ENCODE data around the gene P3H3. TPM values are rescaled to one million over a fixed set of nuclear protein-coding genes. Genes with fewer than 3 reads are reported as not detected.

P3H3 gene
- total RNA-seq, 1 donor from 2014 or later, result not detected

DNA sequence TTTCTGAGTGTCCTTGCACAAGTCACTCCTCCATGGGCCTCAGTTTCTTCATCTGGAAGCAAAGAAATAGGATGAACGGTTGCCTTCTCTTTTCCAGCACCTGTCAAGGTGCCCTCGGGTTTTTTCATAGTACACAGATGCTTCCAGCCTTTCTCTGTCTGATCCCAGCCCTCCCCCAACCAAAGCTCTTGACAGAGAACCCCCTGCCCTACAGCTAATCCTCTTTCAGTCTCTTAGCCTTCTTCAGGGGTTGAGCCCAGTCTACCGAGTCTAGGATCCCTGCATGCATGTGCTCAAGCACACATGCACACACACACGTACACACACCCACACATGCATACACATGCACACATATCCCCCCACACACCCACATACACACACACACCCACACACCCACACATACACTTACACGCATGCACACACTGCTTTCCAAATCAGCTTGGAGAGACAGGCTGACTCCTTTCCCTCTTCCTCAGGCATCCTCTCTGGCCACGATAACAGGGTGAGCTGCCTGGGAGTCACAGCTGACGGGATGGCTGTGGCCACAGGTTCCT, 18.2 kb downstream of the P3H3 start:
- Mint-ChIP-seq H3K4me3 (no peak overlapping the region), H3K27ac (no peak overlapping the region), H3K4me1 (peaks cover 15% of the 10 kb centered on the region), H3K27me3 (no peaks in the 10 kb centered on the region), H3K9me3 (no peaks in the 10 kb centered on the region), H3K36me3 (ENCODE audit: low read depth) (no peaks in the 10 kb centered on the region)
- ChIA-PET CTCF (no interaction called here), POLR2A (no interaction called here)
- ATAC-seq (ENCODE audit: low read depth) (no peak), DNase-seq (no peak)
- TF ChIP-seq, protein P1, sequence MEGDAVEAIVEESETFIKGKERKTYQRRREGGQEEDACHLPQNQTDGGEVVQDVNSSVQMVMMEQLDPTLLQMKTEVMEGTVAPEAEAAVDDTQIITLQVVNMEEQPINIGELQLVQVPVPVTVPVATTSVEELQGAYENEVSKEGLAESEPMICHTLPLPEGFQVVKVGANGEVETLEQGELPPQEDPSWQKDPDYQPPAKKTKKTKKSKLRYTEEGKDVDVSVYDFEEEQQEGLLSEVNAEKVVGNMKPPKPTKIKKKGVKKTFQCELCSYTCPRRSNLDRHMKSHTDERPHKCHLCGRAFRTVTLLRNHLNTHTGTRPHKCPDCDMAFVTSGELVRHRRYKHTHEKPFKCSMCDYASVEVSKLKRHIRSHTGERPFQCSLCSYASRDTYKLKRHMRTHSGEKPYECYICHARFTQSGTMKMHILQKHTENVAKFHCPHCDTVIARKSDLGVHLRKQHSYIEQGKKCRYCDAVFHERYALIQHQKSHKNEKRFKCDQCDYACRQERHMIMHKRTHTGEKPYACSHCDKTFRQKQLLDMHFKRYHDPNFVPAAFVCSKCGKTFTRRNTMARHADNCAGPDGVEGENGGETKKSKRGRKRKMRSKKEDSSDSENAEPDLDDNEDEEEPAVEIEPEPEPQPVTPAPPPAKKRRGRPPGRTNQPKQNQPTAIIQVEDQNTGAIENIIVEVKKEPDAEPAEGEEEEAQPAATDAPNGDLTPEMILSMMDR (IDR thresholded peaks at IDR 0.05), result no peak
- intact Hi-C loops (cut with micrococcal nuclease), result no loop called here

DNA sequence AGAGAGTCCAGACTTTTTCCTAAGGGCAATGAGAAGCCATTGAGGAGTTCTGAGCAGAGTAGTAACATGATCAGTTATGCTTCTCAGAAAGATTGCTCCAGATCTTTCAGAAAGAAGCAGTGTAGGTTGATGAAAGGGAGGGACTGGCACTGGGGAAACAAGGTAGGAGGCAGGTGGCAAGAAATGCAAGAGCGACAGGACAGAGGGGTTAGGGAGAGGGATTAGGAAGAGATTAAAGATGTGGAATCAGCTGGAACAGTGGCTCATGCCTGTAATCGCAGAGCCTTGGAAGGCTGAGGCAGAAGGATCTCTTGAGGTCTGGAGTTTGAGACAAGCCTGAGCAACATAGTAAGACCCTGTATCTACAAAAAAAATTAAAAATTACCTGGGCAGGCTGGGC, 19.5 kb downstream of the P3H3 start:
- Mint-ChIP-seq H3K9me3 (no peaks in the 10 kb centered on the region), H3K4me3 (no peak overlapping the region), H3K27ac (no peak overlapping the region), H3K27me3 (no peaks in the 10 kb centered on the region), H3K4me1 (peaks cover 18% of the 10 kb centered on the region), H3K36me3 (ENCODE audit: low read depth) (peaks cover 6% of the 10 kb centered on the region)
- ATAC-seq (ENCODE audit: low read depth) (no peak), DNase-seq (no peak)
- POLR2A ChIA-PET, result interaction anchor here (0.5 kb wide), 1 partner anchor 60 kb away, joined by 3 read pairs; no protein-coding TSS in a partner anchor
- TF ChIP-seq, protein P1 (IDR thresholded peaks at IDR 0.05), result no peak
- intact Hi-C loops (cut with micrococcal nuclease), result no loop called here
- CTCF ChIA-PET, result no interaction called here

DNA sequence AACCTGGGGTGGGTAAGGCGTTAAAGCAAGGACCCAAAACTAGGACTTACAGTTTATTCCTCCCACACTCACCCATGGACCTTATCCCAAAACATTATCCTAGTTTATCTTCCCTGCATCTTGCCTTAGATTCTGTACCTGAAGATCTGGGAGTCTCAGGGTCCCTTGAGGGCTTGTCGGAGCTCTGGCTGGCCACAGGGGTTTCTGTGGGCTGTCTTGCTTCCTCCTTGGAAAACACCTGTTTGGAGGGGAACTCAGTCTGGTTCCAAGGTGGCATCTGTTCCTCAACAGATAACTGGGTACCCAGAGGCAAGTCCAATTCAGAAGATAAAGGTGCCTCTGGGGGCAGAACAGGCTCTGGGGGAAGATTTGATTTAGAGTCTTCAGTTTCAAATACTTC, 21.2 kb downstream of the P3H3 start:
- H3K36me3 Mint-ChIP-seq (ENCODE audit: low read depth), result peaks cover 11% of the 10 kb centered on the region
- no peak for ATAC-seq (ENCODE audit: low read depth)
- no peak for DNase-seq
- ChIA-PET CTCF (no interaction called here), POLR2A (interaction anchor here (1.4 kb wide), 1 partner anchor 10 kb away, joined by 3 read pairs; no protein-coding TSS in a partner anchor)
- peaks cover 30% of the 10 kb centered on the region for H3K4me1 Mint-ChIP-seq
- no peaks in the 10 kb centered on the region for H3K27me3 Mint-ChIP-seq
- H3K9me3 Mint-ChIP-seq, result no peaks in the 10 kb centered on the region
- no peak overlapping the region for H3K27ac Mint-ChIP-seq
- TF ChIP-seq, protein P1 (IDR thresholded peaks at IDR 0.05), result no peak
- H3K4me3 Mint-ChIP-seq, result no peak overlapping the region
- intact Hi-C loops (cut with micrococcal nuclease), result no loop called here

DNA sequence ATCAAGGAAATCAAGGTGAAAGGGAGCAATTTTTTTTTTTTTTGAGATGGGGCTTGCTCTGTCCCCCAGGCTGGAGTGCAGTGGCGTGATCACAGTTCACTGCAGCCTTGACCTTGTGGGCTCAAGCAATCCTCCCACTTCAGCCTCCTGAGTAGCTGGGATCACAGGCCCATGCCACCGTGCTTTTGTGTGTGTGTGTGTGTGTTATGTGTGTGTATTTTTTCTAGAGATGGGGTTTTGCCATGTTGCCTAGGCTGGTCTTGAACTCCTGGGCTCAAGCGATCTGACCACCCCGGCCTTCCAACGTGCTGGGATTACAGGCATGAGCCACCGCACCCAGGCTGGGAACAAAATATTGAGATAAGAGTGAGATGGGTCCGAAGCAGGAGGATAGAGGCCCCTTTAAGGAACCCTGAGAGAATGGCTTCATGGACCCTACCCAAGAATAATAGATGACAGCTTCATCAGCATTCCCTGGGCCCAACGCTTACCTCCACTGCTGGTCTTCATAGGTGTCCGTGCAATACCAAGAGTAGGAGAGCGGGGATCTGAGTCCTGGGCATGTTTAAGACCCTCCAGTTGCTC, 21.9 kb downstream of the P3H3 start:
- H3K27ac Mint-ChIP-seq, result no peak overlapping the region
- intact Hi-C loops (cut with micrococcal nuclease), result loop anchor here (2.0 to 5.0 kb wide), 6 partner anchors 21 to 1232 kb away; partner anchors contain the start of genes C1RL, LPAR5, NECAP1 and NOP2

DNA sequence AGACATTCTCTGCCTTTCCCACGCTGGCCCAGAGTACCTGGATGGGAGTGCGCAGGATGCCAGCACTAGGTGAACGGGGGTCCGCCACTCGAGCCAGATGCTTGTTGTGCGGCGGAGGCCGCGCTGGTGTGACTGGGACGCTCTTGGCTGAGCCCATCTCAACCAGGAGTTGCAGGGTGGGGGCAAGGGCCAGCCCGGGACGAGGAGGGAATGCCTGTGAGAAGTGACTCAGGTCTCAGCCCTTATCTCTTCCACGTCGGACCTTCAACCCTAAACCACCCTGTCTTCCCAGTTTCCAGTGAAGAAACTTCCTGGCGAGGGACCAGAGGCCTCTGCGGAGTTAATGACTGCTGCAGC, 22.6 kb downstream of the P3H3 start:
- H3K27me3 Mint-ChIP-seq, result no peaks in the 10 kb centered on the region
- ATAC-seq (ENCODE audit: low read depth) (no peak), DNase-seq (no peak)
- CTCF ChIA-PET, result interaction anchor here (2.5 to 4.0 kb wide), 3 partner anchors 15 to 22 kb away, joined by 12 to 34 read pairs (median 22); partner anchors contain the start of genes SPSB2 and TPI1
- H3K4me1 Mint-ChIP-seq, result peaks cover 30% of the 10 kb centered on the region
- H3K27ac Mint-ChIP-seq, result no peak overlapping the region
- TF ChIP-seq, protein P1 (IDR thresholded peaks at IDR 0.05), result no peak
- peaks cover 17% of the 10 kb centered on the region for H3K36me3 Mint-ChIP-seq (ENCODE audit: low read depth)
- peak overlapping the region; percentile 100 for H3K4me3 Mint-ChIP-seq
- intact Hi-C loops (cut with micrococcal nuclease), result loop anchor here (1.0 to 5.0 kb wide), 9 partner anchors 22 to 1232 kb away; partner anchors contain the start of genes C1RL, CHD4, LPAR5 and LPCAT3
- H3K9me3 Mint-ChIP-seq, result no peaks in the 10 kb centered on the region
- POLR2A ChIA-PET, result interaction anchor here (0.9 to 7.5 kb wide), 20 partner anchors 8 to 400 kb away, joined by 3 to 190 read pairs (median 9); partner anchors contain the start of genes C12orf57, COPS7A, GAPDH and GNB3

More for the DNA sequence above, 21.9 kb downstream of the P3H3 start:
- Mint-ChIP-seq H3K36me3 (ENCODE audit: low read depth) (peaks cover 11% of the 10 kb centered on the region), H3K9me3 (no peaks in the 10 kb centered on the region), H3K27me3 (no peaks in the 10 kb centered on the region), H3K4me1 (peaks cover 30% of the 10 kb centered on the region), H3K4me3 (no peak overlapping the region)
- ChIA-PET POLR2A (interaction anchor here (7.5 kb wide), 1 partner anchor 19 kb away, joined by 190 read pairs; the partner anchor contains the start of genes SPSB2 and TPI1), CTCF (no interaction called here)
- DNase-seq (no peak), ATAC-seq (ENCODE audit: low read depth) (no peak)
- TF ChIP-seq, protein P1 (IDR thresholded peaks at IDR 0.05), result no peak
